ENCODE measurements around the gene FOXN3.

The FOXN3 gene

GRCh38 chr14:89366864-89367778 is 49.9 kb downstream of the FOXN3 start:
- 92% methylated on average over 19 of the region's 19 CpGs for WGBS, 2 experiments
- H3K27ac ChIP-seq (ENCODE audit: insufficient read depth, low read depth, low read length, poor library complexity, severe bottlenecking), result no peak overlapping the region

GRCh38 chr14:89365061-89365801 is 51.8 kb downstream of the FOXN3 start:
- Histone ChIP-seq H3K27ac (ENCODE audit: insufficient read depth, low read depth, low read length, poor library complexity, severe bottlenecking) (no peak overlapping the region), H3K27me3 (ENCODE audit: control insufficient read depth, insufficient read depth, low read length, poor library complexity, severe bottlenecking) (no peaks in the 10 kb centered on the region), H3K4me1 (ENCODE audit: control insufficient read depth, insufficient read depth, low read length) (peaks cover 9% of the 10 kb centered on the region), H3K9me3 (ENCODE audit: control insufficient read depth, low read length) (no peaks in the 10 kb centered on the region), H3K36me3 (ENCODE audit: control insufficient read depth, insufficient read depth, low read length) (no peaks in the 10 kb centered on the region), H3K4me3 (ENCODE audit: insufficient read depth, low read depth, low read length) (no peak overlapping the region)
- WGBS, 2 experiments, result 59 to 64% methylated on average over 12 to 13 of the region's 13 CpGs

More at GRCh38 chr14:89366864-89367778, 49.9 kb downstream of the FOXN3 start:
- H3K27me3 ChIP-seq (ENCODE audit: control insufficient read depth, insufficient read depth, low read length, poor library complexity, severe bottlenecking), result no peaks in the 10 kb centered on the region
- H3K4me3 ChIP-seq (ENCODE audit: insufficient read depth, low read depth, low read length), result no peak overlapping the region
- peaks cover 9% of the 10 kb centered on the region for H3K4me1 ChIP-seq (ENCODE audit: control insufficient read depth, insufficient read depth, low read length)
- H3K9me3 ChIP-seq (ENCODE audit: control insufficient read depth, low read length), result no peaks in the 10 kb centered on the region
- H3K36me3 ChIP-seq (ENCODE audit: control insufficient read depth, insufficient read depth, low read length), result no peaks in the 10 kb centered on the region

- H3K9me3 ChIP-seq (ENCODE audit: control insufficient read depth, low read length), result no peaks in the 10 kb centered on the region
- no peaks in the 10 kb centered on the region for H3K36me3 ChIP-seq (ENCODE audit: control insufficient read depth, insufficient read depth, low read length)
- H3K27me3 ChIP-seq (ENCODE audit: control insufficient read depth, insufficient read depth, low read length, poor library complexity, severe bottlenecking), result no peaks in the 10 kb centered on the region
- 88 to 100% methylated on average over 3 of the region's 3 CpGs for WGBS, 2 experiments
- H3K4me1 ChIP-seq (ENCODE audit: control insufficient read depth, insufficient read depth, low read length), result peaks cover 9% of the 10 kb centered on the region
- H3K27ac ChIP-seq (ENCODE audit: insufficient read depth, low read depth, low read length, poor library complexity, severe bottlenecking), result no peak overlapping the region
- no peak overlapping the region for H3K4me3 ChIP-seq (ENCODE audit: insufficient read depth, low read depth, low read length)
These were observed 52.7 kb downstream of the FOXN3 start for GRCh38 chr14:89364316-89364715.

GRCh38 chr14:89360277-89360676 is 56.8 kb downstream of the FOXN3 start:
- no peaks in the 10 kb centered on the region for H3K27me3 ChIP-seq (ENCODE audit: control insufficient read depth, insufficient read depth, low read length, poor library complexity, severe bottlenecking)
- H3K36me3 ChIP-seq (ENCODE audit: control insufficient read depth, insufficient read depth, low read length), result no peaks in the 10 kb centered on the region
- no peak overlapping the region for H3K27ac ChIP-seq (ENCODE audit: insufficient read depth, low read depth, low read length, poor library complexity, severe bottlenecking)
- H3K9me3 ChIP-seq (ENCODE audit: control insufficient read depth, low read length), result no peaks in the 10 kb centered on the region
- H3K4me3 ChIP-seq (ENCODE audit: insufficient read depth, low read depth, low read length), result no peak overlapping the region
- peaks cover 6% of the 10 kb centered on the region for H3K4me1 ChIP-seq (ENCODE audit: control insufficient read depth, insufficient read depth, low read length)
- 83 to 88% methylated on average over 2 to 3 of the region's 3 CpGs for WGBS, 2 experiments

- Histone ChIP-seq H3K4me1 (ENCODE audit: control insufficient read depth, insufficient read depth, low read length) (no peaks in the 10 kb centered on the region), H3K4me3 (ENCODE audit: insufficient read depth, low read depth, low read length) (no peak overlapping the region), H3K27ac (ENCODE audit: insufficient read depth, low read depth, low read length, poor library complexity, severe bottlenecking) (no peak overlapping the region), H3K9me3 (ENCODE audit: control insufficient read depth, low read length) (no peaks in the 10 kb centered on the region), H3K27me3 (ENCODE audit: control insufficient read depth, insufficient read depth, low read length, poor library complexity, severe bottlenecking) (no peaks in the 10 kb centered on the region), H3K36me3 (ENCODE audit: control insufficient read depth, insufficient read depth, low read length) (no peaks in the 10 kb centered on the region)
- 90% methylated on average over 13 of the region's 13 CpGs for WGBS, 2 experiments
These were observed 57.4 kb downstream of the FOXN3 start for GRCh38 chr14:89359477-89360222.

GRCh38 chr14:89357655-89358297 is 59.3 kb downstream of the FOXN3 start:
- Histone ChIP-seq H3K27me3 (ENCODE audit: control insufficient read depth, insufficient read depth, low read length, poor library complexity, severe bottlenecking) (no peaks in the 10 kb centered on the region), H3K9me3 (ENCODE audit: control insufficient read depth, low read length) (no peaks in the 10 kb centered on the region), H3K36me3 (ENCODE audit: control insufficient read depth, insufficient read depth, low read length) (no peaks in the 10 kb centered on the region), H3K4me1 (ENCODE audit: control insufficient read depth, insufficient read depth, low read length) (peaks cover 6% of the 10 kb centered on the region), H3K27ac (ENCODE audit: insufficient read depth, low read depth, low read length, poor library complexity, severe bottlenecking) (no peak overlapping the region), H3K4me3 (ENCODE audit: insufficient read depth, low read depth, low read length) (no peak overlapping the region)
- 92 to 94% methylated on average over 8 of the region's 8 CpGs for WGBS, 2 experiments

- H3K27ac ChIP-seq (ENCODE audit: insufficient read depth, low read depth, low read length, poor library complexity, severe bottlenecking), result no peak overlapping the region
- H3K36me3 ChIP-seq (ENCODE audit: control insufficient read depth, insufficient read depth, low read length), result no peaks in the 10 kb centered on the region
- no peak overlapping the region for H3K4me3 ChIP-seq (ENCODE audit: insufficient read depth, low read depth, low read length)
- no peaks in the 10 kb centered on the region for H3K27me3 ChIP-seq (ENCODE audit: control insufficient read depth, insufficient read depth, low read length, poor library complexity, severe bottlenecking)
- H3K4me1 ChIP-seq (ENCODE audit: control insufficient read depth, insufficient read depth, low read length), result peaks cover 14% of the 10 kb centered on the region
- H3K9me3 ChIP-seq (ENCODE audit: control insufficient read depth, low read length), result no peaks in the 10 kb centered on the region
- WGBS, 2 experiments, result 95 to 96% methylated on average over 5 of the region's 5 CpGs
These were observed 60.1 kb downstream of the FOXN3 start for GRCh38 chr14:89356927-89357326.

GRCh38 chr14:89356496-89356895 is 60.5 kb downstream of the FOXN3 start:
- no peaks in the 10 kb centered on the region for H3K27me3 ChIP-seq (ENCODE audit: control insufficient read depth, insufficient read depth, low read length, poor library complexity, severe bottlenecking)
- H3K36me3 ChIP-seq (ENCODE audit: control insufficient read depth, insufficient read depth, low read length), result no peaks in the 10 kb centered on the region
- H3K4me3 ChIP-seq (ENCODE audit: insufficient read depth, low read depth, low read length), result no peak overlapping the region
- H3K9me3 ChIP-seq (ENCODE audit: control insufficient read depth, low read length), result no peaks in the 10 kb centered on the region
- H3K27ac ChIP-seq (ENCODE audit: insufficient read depth, low read depth, low read length, poor library complexity, severe bottlenecking), result no peak overlapping the region
- WGBS, 2 experiments, result 86 to 94% methylated on average over 3 of the region's 3 CpGs
- peaks cover 19% of the 10 kb centered on the region for H3K4me1 ChIP-seq (ENCODE audit: control insufficient read depth, insufficient read depth, low read length)

GRCh38 chr14:89353766-89354113 is 63.3 kb downstream of the FOXN3 start:
- no peak overlapping the region for H3K27ac ChIP-seq (ENCODE audit: insufficient read depth, low read depth, low read length, poor library complexity, severe bottlenecking)
- no peaks in the 10 kb centered on the region for H3K9me3 ChIP-seq (ENCODE audit: control insufficient read depth, low read length)
- H3K27me3 ChIP-seq (ENCODE audit: control insufficient read depth, insufficient read depth, low read length, poor library complexity, severe bottlenecking), result no peaks in the 10 kb centered on the region
- H3K4me1 ChIP-seq (ENCODE audit: control insufficient read depth, insufficient read depth, low read length), result peaks cover 37% of the 10 kb centered on the region
- no peaks in the 10 kb centered on the region for H3K36me3 ChIP-seq (ENCODE audit: control insufficient read depth, insufficient read depth, low read length)
- H3K4me3 ChIP-seq (ENCODE audit: insufficient read depth, low read depth, low read length), result no peak overlapping the region
- 90 to 94% methylated on average over 3 of the region's 3 CpGs for WGBS, 2 experiments

Measured in ectodermal cell (in vitro differentiated cells).